HCT116 (cell line): ENCODE data around the gene RPS25.

Experiments used
- CBX3 ChIP-seq: IDR thresholded peaks from 2 replicates; pipeline ENCODE4 v1.6.1; 2012; ENCODE audit warnings: low read depth
- CTCF ChIP-seq, 3 experiments: fragments of 200-600 bp in 1 of 3; sonication (generic) in 1 of 3; IDR thresholded peaks in 2 of 3; conservative IDR thresholded peaks in 1 of 3; 2 replicates each; pipeline ENCODE4 v1.5.1; 2012 to 2017; ENCODE audit warnings: low read depth in 2 of 3, low read length in 2 of 3, antibody characterized with exemption in 1 of 3, borderline replicate concordance in 1 of 3, control low read depth in 1 of 3, mild to moderate bottlenecking in 1 of 3, mixed read lengths in 1 of 3, mixed run types in 1 of 3, moderate library complexity in 1 of 3; ENCODE audit not compliant: insufficient read depth in 1 of 3
- EGR1 ChIP-seq: IDR thresholded peaks from 2 replicates; pipeline ENCODE4 v1.6.1; 2012; ENCODE audit warnings: low read depth
- EZH2 ChIP-seq: fragments of 200-600 bp; sonication (generic); IDR thresholded peaks from 2 replicates; pipeline ENCODE4 v1.6.1; 2017; ENCODE audit warnings: antibody characterized with exemption, mixed run types
- FOSL1 ChIP-seq: IDR thresholded peaks from 2 replicates; pipeline ENCODE4 v1.6.1; 2012; ENCODE audit warnings: low read depth
- JUND ChIP-seq: IDR thresholded peaks from 2 replicates; pipeline ENCODE4 v1.6.1; 2012
- POLR2A ChIP-seq: IDR thresholded peaks from 2 replicates; pipeline ENCODE4 v1.7.0; 2011; ENCODE audit warnings: borderline replicate concordance; ENCODE audit not compliant: insufficient read depth, insufficient read length; ENCODE audit errors: extremely low read depth
- REST ChIP-seq: IDR thresholded peaks from 2 replicates; pipeline ENCODE4 v1.6.1; 2012; ENCODE audit warnings: low read depth
- SIN3A ChIP-seq: IDR thresholded peaks from 2 replicates; pipeline ENCODE4 v1.6.1; 2012; ENCODE audit warnings: low read depth
- SRF ChIP-seq: IDR thresholded peaks from 2 replicates; pipeline ENCODE4 v1.6.1; 2012; ENCODE audit warnings: low read depth
- YY1 ChIP-seq: IDR thresholded peaks from 2 replicates; pipeline ENCODE4 v1.6.1; 2011; ENCODE audit warnings: low read length, low read depth, moderate library complexity, mild to moderate bottlenecking; ENCODE audit not compliant: insufficient replicate concordance; ENCODE audit errors: extremely low read depth
- ZFX ChIP-seq: fragments of 450-650 bp; IDR thresholded peaks from 2 replicates; pipeline ENCODE4 v1.6.1; 2017
- ZNF274 ChIP-seq: fragments of 200-500 bp; sonication (Bioruptor generic); IDR thresholded peaks from 2 replicates; pipeline ENCODE4 v1.6.1; 2014; ENCODE audit warnings: mild to moderate bottlenecking, low read depth, low read length, inconsistent platforms
- TF ChIP-seq, protein P1 (sequence below): IDR thresholded peaks from 2 replicates; pipeline ENCODE4 v1.6.1; 2012

DNA sequence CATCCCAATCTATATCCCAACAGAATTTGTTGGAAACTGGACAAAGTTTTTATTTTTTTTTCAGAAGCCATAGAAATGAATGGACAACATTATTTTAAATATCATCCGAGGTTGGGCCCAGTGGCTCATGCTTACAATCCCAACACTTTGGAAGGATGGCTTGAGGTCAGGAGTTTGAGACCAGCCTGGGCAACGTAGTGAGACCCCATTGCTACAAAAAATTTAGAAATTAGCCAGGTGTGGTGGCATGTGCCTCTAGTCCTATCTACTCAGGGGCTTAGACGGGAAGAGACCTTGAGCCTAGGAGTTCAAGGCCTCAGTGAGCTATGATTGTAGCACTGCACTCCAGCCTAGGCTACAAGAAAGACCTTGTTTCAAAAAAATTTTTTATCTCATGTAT is 16.7 kb upstream of the RPS25 start:
- TF ChIP-seq POLR2A = no peak
- no peak for TF ChIP-seq CTCF (IDR thresholded peaks at IDR 0.05 in 2 of 3, conservative IDR thresholded peaks at IDR 0.05 in 1 of 3; ENCODE audit: borderline replicate concordance in 1 of 3, insufficient read depth in 1 of 3, low read depth in 2 of 3, low read length in 2 of 3)
- TF ChIP-seq EZH2 = no peak
- TF ChIP-seq, protein P1, sequence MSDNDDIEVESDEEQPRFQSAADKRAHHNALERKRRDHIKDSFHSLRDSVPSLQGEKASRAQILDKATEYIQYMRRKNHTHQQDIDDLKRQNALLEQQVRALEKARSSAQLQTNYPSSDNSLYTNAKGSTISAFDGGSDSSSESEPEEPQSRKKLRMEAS = no peak
- TF ChIP-seq EGR1 = no peak
- TF ChIP-seq JUND = no peak
- no peak for TF ChIP-seq REST
- no peak for TF ChIP-seq ZNF274
- no peak for TF ChIP-seq FOSL1
- no peak for TF ChIP-seq SRF
- no peak for TF ChIP-seq YY1
- TF ChIP-seq SIN3A = no peak
- TF ChIP-seq ZFX = no peak
- TF ChIP-seq CBX3 = no peak
